Measurements from ENCODE around the gene OAF. TPM values are rescaled to one million over a fixed set of nuclear protein-coding genes. Genes with fewer than 3 reads are reported as not detected.

OAF gene
- total and polyA plus RNA-seq, 4 donors = 15.0 to 151 (median 82.0) TPM

DNA sequence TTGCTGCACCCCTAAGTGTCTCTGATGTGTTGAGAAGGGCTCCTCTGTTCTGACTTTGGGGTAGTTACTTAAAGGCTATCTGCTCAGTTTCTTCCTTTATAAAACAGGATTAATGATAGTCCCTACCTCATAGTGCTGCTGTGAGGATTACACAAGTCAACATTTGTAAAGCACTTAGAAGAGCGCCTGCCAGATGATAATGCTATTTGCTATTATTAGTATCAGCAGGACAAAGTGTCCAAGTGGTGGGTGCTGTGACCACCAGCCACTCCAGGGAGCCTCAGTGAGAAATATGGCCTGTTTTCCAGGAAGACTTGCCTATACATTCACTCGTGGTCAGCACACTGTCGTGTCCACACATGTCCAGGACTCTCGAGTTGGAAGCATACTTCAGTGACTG is 45.3 kb downstream of the OAF start:
- 52% methylated on average over 4 of the region's 4 CpGs for WGBS
- H3K36me3 ChIP-seq (ENCODE audit: control insufficient read depth in 4 of 4, insufficient read depth in 3 of 4, low read depth in 1 of 4, low read length in 3 of 4) = no peaks in the 10 kb centered on the region
- H3K4me1 ChIP-seq (ENCODE audit: control insufficient read depth in 4 of 4, insufficient read depth in 4 of 4, low read length in 3 of 4) = no peaks in the 10 kb centered on the region
- TF ChIP-seq FOXA1 (IDR thresholded peaks at IDR 0.05) = no peak
- no peak for TF ChIP-seq RAD21 (IDR thresholded peaks at IDR 0.05)
- TF ChIP-seq JUND (IDR thresholded peaks at IDR 0.05) = no peak
- TF ChIP-seq ZBTB33 (IDR thresholded peaks at IDR 0.05) = no peak
- no peak for TF ChIP-seq NR2F2 (IDR thresholded peaks at IDR 0.05)
- no peak for TF ChIP-seq SP1 (IDR thresholded peaks at IDR 0.05)
- TF ChIP-seq, protein P1, sequence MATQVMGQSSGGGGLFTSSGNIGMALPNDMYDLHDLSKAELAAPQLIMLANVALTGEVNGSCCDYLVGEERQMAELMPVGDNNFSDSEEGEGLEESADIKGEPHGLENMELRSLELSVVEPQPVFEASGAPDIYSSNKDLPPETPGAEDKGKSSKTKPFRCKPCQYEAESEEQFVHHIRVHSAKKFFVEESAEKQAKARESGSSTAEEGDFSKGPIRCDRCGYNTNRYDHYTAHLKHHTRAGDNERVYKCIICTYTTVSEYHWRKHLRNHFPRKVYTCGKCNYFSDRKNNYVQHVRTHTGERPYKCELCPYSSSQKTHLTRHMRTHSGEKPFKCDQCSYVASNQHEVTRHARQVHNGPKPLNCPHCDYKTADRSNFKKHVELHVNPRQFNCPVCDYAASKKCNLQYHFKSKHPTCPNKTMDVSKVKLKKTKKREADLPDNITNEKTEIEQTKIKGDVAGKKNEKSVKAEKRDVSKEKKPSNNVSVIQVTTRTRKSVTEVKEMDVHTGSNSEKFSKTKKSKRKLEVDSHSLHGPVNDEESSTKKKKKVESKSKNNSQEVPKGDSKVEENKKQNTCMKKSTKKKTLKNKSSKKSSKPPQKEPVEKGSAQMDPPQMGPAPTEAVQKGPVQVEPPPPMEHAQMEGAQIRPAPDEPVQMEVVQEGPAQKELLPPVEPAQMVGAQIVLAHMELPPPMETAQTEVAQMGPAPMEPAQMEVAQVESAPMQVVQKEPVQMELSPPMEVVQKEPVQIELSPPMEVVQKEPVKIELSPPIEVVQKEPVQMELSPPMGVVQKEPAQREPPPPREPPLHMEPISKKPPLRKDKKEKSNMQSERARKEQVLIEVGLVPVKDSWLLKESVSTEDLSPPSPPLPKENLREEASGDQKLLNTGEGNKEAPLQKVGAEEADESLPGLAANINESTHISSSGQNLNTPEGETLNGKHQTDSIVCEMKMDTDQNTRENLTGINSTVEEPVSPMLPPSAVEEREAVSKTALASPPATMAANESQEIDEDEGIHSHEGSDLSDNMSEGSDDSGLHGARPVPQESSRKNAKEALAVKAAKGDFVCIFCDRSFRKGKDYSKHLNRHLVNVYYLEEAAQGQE (IDR thresholded peaks at IDR 0.05) = no peak
- TF ChIP-seq, protein P2, sequence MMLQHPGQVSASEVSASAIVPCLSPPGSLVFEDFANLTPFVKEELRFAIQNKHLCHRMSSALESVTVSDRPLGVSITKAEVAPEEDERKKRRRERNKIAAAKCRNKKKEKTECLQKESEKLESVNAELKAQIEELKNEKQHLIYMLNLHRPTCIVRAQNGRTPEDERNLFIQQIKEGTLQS (IDR thresholded peaks at IDR 0.05) = no peak
- TF ChIP-seq RXRA (IDR thresholded peaks at IDR 0.05) = no peak
- TF ChIP-seq, protein P3, sequence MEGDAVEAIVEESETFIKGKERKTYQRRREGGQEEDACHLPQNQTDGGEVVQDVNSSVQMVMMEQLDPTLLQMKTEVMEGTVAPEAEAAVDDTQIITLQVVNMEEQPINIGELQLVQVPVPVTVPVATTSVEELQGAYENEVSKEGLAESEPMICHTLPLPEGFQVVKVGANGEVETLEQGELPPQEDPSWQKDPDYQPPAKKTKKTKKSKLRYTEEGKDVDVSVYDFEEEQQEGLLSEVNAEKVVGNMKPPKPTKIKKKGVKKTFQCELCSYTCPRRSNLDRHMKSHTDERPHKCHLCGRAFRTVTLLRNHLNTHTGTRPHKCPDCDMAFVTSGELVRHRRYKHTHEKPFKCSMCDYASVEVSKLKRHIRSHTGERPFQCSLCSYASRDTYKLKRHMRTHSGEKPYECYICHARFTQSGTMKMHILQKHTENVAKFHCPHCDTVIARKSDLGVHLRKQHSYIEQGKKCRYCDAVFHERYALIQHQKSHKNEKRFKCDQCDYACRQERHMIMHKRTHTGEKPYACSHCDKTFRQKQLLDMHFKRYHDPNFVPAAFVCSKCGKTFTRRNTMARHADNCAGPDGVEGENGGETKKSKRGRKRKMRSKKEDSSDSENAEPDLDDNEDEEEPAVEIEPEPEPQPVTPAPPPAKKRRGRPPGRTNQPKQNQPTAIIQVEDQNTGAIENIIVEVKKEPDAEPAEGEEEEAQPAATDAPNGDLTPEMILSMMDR (IDR thresholded peaks at IDR 0.05; ENCODE audit: low read depth, low read length, missing input control) = no peak
- no peak for TF ChIP-seq HNF4A (conservative IDR thresholded peaks at IDR 0.05)
- TF ChIP-seq EGR1 (IDR thresholded peaks at IDR 0.05; ENCODE audit: low read depth in 2 of 2) = no peak
- TF ChIP-seq, protein P4, sequence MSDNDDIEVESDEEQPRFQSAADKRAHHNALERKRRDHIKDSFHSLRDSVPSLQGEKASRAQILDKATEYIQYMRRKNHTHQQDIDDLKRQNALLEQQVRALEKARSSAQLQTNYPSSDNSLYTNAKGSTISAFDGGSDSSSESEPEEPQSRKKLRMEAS (IDR thresholded peaks at IDR 0.05) = no peak
- TF ChIP-seq GABPA (IDR thresholded peaks at IDR 0.05 in 1 of 2, conservative IDR thresholded peaks at IDR 0.05 in 1 of 2) = no peak
- TF ChIP-seq TAF1 (conservative IDR thresholded peaks at IDR 0.05) = no peak
- TF ChIP-seq YY1 (IDR thresholded peaks at IDR 0.05) = no peak
- no peak for TF ChIP-seq FOXA2 (IDR thresholded peaks at IDR 0.05)
- H3K9me3 ChIP-seq (ENCODE audit: control insufficient read depth in 4 of 4, low read length in 3 of 4) = no peaks in the 10 kb centered on the region
- DNase-seq (ENCODE audit: low spot score) = no peak
- no peak overlapping the region for H3K27ac ChIP-seq (ENCODE audit: low read depth in 1 of 2, low read length in 2 of 2)
- H3K4me3 ChIP-seq (ENCODE audit: low read depth in 1 of 3, low read length in 3 of 3) = no peak overlapping the region
- no peak overlapping the region for H3K9ac ChIP-seq (ENCODE audit: low read depth in 1 of 2, low read length in 2 of 2)
- H3K27me3 ChIP-seq (ENCODE audit: control insufficient read depth in 4 of 4, insufficient read depth in 4 of 4, low read length in 3 of 4) = peaks cover 0 to 8% (median 3%) of the 10 kb centered on the region in 4 donors
